Left lung (tissue), 10 donors: Measurements from ENCODE around the gene SUGP2. TPM values are rescaled to one million over a fixed set of nuclear protein-coding genes. Genes with fewer than 3 reads are reported as not detected.
A peak's percentile ranks its signal among the peaks of the same experiment; 100 is the strongest.

Source experiments
- ATAC-seq: fragments of 200-7000 bp; cut with Tn5 transposase; one replicate; pipeline ENCODE4 v1.9.1; 2020; ENCODE audit warnings: moderate library complexity
- DNase-seq, 4 donors: peaks; one replicate each; pipeline ENCODE4 v3.0.0-alpha.2; 2013 to 2020
- H3K27ac ChIP-seq, 2 donors: fragments of 200-600 bp; sonication (generic) in 1 of 2; one replicate each; pipeline versions ENCODE4 v1.5.0 to v1.8.0; 2020 to 2021
- H3K27me3 ChIP-seq, 2 donors: fragments of 200-600 bp; sonication (generic) in 1 of 2; one replicate each; pipeline versions ENCODE4 v1.5.0 to v1.8.0; 2020 to 2021
- H3K36me3 ChIP-seq, 2 donors: fragments of 200-600 bp; sonication (generic) in 1 of 2; one replicate each; pipeline versions ENCODE4 v1.5.0 to v1.8.0; 2020 to 2021
- H3K4me1 ChIP-seq, 2 donors: fragments of 200-600 bp; one replicate each; pipeline ENCODE4 v1.8.0; 2021
- H3K4me3 ChIP-seq, 2 donors: fragments of 200-600 bp; sonication (generic) in 1 of 2; one replicate each; pipeline versions ENCODE4 v1.5.0 to v1.8.0; 2020 to 2021; ENCODE audit warnings: mild to moderate bottlenecking in 1 of 2
- H3K9me3 ChIP-seq, 2 donors: fragments of 200-600 bp; sonication (generic) in 1 of 2; one replicate each; pipeline versions ENCODE4 v1.5.0 to v1.8.0; 2020 to 2021
- CTCF ChIP-seq, 2 donors: fragments of 200-600 bp; sonication (generic) in 1 of 2; IDR thresholded peaks; one replicate each; pipeline versions ENCODE4 v1.5.0 to v1.8.0; 2021; ENCODE audit warnings: antibody characterized with exemption in 2 of 2
- intact Hi-C, 2 donors: fragments of 100-400 bp; cut with DNase I; formaldehyde crosslinking; loops; one replicate each; pipeline versions ENCODE4 v1.11.2 to v1.14.2; 2022
- polyA plus RNA-seq, 6 donors: library from polyadenylated mRNA; unstranded; fragments of 120-200 nt; gene quantifications; one replicate each; pipeline ENCODE4 v1.2.1, GENCODE V29; 2013; ENCODE audit not compliant: insufficient read length in 6 of 6
- total RNA-seq, 2 donors: library from RNA; stranded (reverse); fragmentation: NEBNext Ultra II Directional; extraction: Animal tissue kit (Norgen Biotek cat#: 25700); gene quantifications; one replicate each; pipeline ENCODE4 v1.2.1, GENCODE V29; 2021
- donor health status: DM: no; HTN: yes; CAD: no.
- donor health status: DM: no; HTN: no; CAD: no.

SUGP2 gene
- total and polyA plus RNA-seq, 8 donors = 64.2 to 139 (median 103) TPM

- DNase-seq (peak in 1 of 4 donors; percentile 56), ATAC-seq (no peak)
- Histone ChIP-seq H3K27me3 (no peaks in the 10 kb centered on the region), H3K9me3 (no peaks in the 10 kb centered on the region), H3K4me1 (no peaks in the 10 kb centered on the region), H3K4me3 (no peak overlapping the region), H3K27ac (no peak overlapping the region), H3K36me3 (peaks cover 0 to 86% of the 10 kb centered on the region in 2 donors)
- intact Hi-C loops = loop anchor here in 1 of 2 donors (10.0 kb wide), 1 partner anchor 83 kb away; the partner anchor contains the start of gene TMEM161A
- no peak for TF ChIP-seq CTCF (IDR thresholded peaks at IDR 0.05)
Measured at GRCh38 chr19:19051478-19052213, 18.3 kb upstream of the SUGP2 start.

- no peak overlapping the region for H3K4me3 ChIP-seq
- no peaks in the 10 kb centered on the region for H3K4me1 ChIP-seq
- H3K36me3 ChIP-seq = peaks cover 0 to 87% of the 10 kb centered on the region in 2 donors
- intact Hi-C loops = loop anchor here in 1 of 2 donors (10.0 kb wide), 1 partner anchor 84 kb away; the partner anchor contains the start of gene TMEM161A
- no peak for TF ChIP-seq CTCF (IDR thresholded peaks at IDR 0.05)
- H3K9me3 ChIP-seq = no peaks in the 10 kb centered on the region
- DNase-seq (no peak), ATAC-seq (no peak)
- no peak overlapping the region for H3K27ac ChIP-seq
- no peaks in the 10 kb centered on the region for H3K27me3 ChIP-seq
Measured at GRCh38 chr19:19050731-19051130, 17.4 kb upstream of the SUGP2 start.

GRCh38 chr19:19050104-19050503, 16.8 kb upstream of the SUGP2 start:
- H3K9me3 ChIP-seq = no peaks in the 10 kb centered on the region
- ATAC-seq = no peak
- TF ChIP-seq CTCF (IDR thresholded peaks at IDR 0.05) = no peak
- H3K36me3 ChIP-seq = peaks cover 0 to 87% of the 10 kb centered on the region in 2 donors
- DNase-seq = no peak
- intact Hi-C loops = loop anchor here in 1 of 2 donors (10.0 kb wide), 1 partner anchor 85 kb away; the partner anchor contains the start of gene TMEM161A
- H3K27me3 ChIP-seq = no peaks in the 10 kb centered on the region
- H3K4me3 ChIP-seq = no peak overlapping the region
- H3K4me1 ChIP-seq = no peaks in the 10 kb centered on the region
- no peak overlapping the region for H3K27ac ChIP-seq

GRCh38 chr19:19049406-19049805, 16.1 kb upstream of the SUGP2 start:
- TF ChIP-seq CTCF (IDR thresholded peaks at IDR 0.05) = no peak
- no peak overlapping the region for H3K4me3 ChIP-seq

GRCh38 chr19:19043881-19044280, 10.6 kb upstream of the SUGP2 start:
- Histone ChIP-seq H3K27ac (no peak overlapping the region), H3K4me3 (no peak overlapping the region), H3K4me1 (peaks cover 0 to 13% of the 10 kb centered on the region in 2 donors), H3K9me3 (no peaks in the 10 kb centered on the region), H3K36me3 (peaks cover 0 to 59% of the 10 kb centered on the region in 2 donors), H3K27me3 (no peaks in the 10 kb centered on the region)
- intact Hi-C loops = no loop called here
- TF ChIP-seq CTCF (IDR thresholded peaks at IDR 0.05) = no peak
- no peak for ATAC-seq
- DNase-seq = no peak

More at GRCh38 chr19:19049406-19049805, 16.1 kb upstream of the SUGP2 start:
- DNase-seq = no peak
- no peak for ATAC-seq
- Histone ChIP-seq H3K4me1 (no peaks in the 10 kb centered on the region), H3K9me3 (no peaks in the 10 kb centered on the region), H3K36me3 (peaks cover 0 to 87% of the 10 kb centered on the region in 2 donors), H3K27ac (no peak overlapping the region), H3K27me3 (no peaks in the 10 kb centered on the region)
- intact Hi-C loops = no loop called here
